Esophagus muscularis mucosa (tissue), 4 donors: Measurements from ENCODE around the gene RETREG1. TPM values are rescaled to one million over a fixed set of nuclear protein-coding genes. Genes with fewer than 3 reads are reported as not detected.

Experiments
- DNase-seq: peaks from one replicate; pipeline ENCODE4 v3.0.0-alpha.2; 2017; ENCODE audit errors: extremely low spot score
- H3K27ac ChIP-seq, 4 donors: fragments of 200-600 bp; sonication (generic); replicated peaks in 1 of 4; 1 replicate in 3 of 4; 2 replicates in 1 of 4; pipeline ENCODE4 v1.5.1; 2016 to 2019; ENCODE audit warnings: mild to moderate bottlenecking in 1 of 4
- H3K27me3 ChIP-seq, 4 donors: fragments of 200-600 bp; sonication (generic); one replicate each; pipeline versions ENCODE4 v1.5.1 to v1.6.0; 2016 to 2019
- H3K36me3 ChIP-seq, 4 donors: fragments of 200-600 bp; sonication (generic); one replicate each; pipeline ENCODE4 v1.5.1; 2016 to 2019
- H3K4me1 ChIP-seq, 4 donors: fragments of 200-600 bp; sonication (generic); one replicate each; pipeline ENCODE4 v1.5.1; 2016 to 2019
- H3K4me3 ChIP-seq, 4 donors: fragments of 200-600 bp; sonication (generic); 1 replicate in 2 of 4; 2 replicates in 2 of 4; pipeline ENCODE4 v1.5.1; 2016 to 2019; ENCODE audit warnings: mild to moderate bottlenecking in 4 of 4, moderate library complexity in 1 of 4
- H3K9me3 ChIP-seq, 4 donors: fragments of 200-600 bp; sonication (generic); 1 replicate in 3 of 4; 2 replicates in 1 of 4; pipeline ENCODE4 v1.5.1; 2016 to 2019
- EP300 ChIP-seq: sonication (generic); formaldehyde crosslinking; IDR thresholded peaks from one replicate; pipeline ENCODE4 v1.6.1; 2017; ENCODE audit warnings: antibody characterized with exemption
- POLR2A ChIP-seq: fragments of 450-650 bp; IDR thresholded peaks from one replicate; pipeline ENCODE4 v1.6.1; 2017; ENCODE audit warnings: antibody characterized with exemption, moderate library complexity, mild to moderate bottlenecking, low read depth
- POLR2AphosphoS5 ChIP-seq, 2 donors: sonication (generic); formaldehyde crosslinking; IDR thresholded peaks; one replicate each; pipeline ENCODE4 v1.6.1; 2017; ENCODE audit warnings: antibody characterized with exemption in 2 of 2
- WGBS: methylation state at CpG from one replicate; pipeline ENCODE4 v1.1.5; 2018; 5-methylcytosine and 5-hydroxymethylcytosine counted together
- intact Hi-C: fragments of 100-400 bp; cut with DNase I; formaldehyde crosslinking; loops from one replicate; pipeline ENCODE4 v1.15.1; 2023
- total RNA-seq, 4 donors: library from RNA; depleted of rRNA; stranded (reverse); fragments of >200 nt; gene quantifications; one replicate each; pipeline versions ENCODE4 v1.1.0 to v1.2.1, GENCODE V29; 2016
- TF ChIP-seq, protein P1 (sequence below), 3 experiments: fragments of 200-600 bp in 2 of 3; fragments of 450-650 bp in 1 of 3; sonication (generic) in 2 of 3; IDR thresholded peaks; one replicate each; pipeline ENCODE4 v1.5.1; 2017 to 2019; ENCODE audit warnings: antibody characterized with exemption in 3 of 3, mild to moderate bottlenecking in 2 of 3, moderate library complexity in 1 of 3

RETREG1 gene
- total RNA-seq, 4 donors from 2014 or later = 7.5 to 13.0 (median 10.3) TPM

DNA sequence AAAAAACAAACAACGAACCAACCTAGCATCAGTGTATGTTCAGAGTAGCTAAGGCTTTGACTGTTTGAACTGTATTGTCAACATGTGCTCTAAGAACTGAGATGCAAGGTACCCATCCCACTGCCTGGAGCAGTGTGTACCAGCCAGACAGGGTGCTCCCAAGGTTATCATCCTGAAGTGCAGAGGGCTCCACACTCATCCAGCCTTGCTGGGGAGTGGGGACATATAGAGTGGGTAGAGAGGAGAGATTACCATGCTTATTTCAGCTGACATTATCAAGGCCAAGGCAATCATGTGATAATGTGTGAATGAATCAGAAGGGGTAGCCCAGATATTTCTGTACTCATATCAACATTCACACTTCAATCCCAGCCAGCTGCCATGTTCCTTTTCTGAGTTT is 82.5 kb downstream of the RETREG1 start:
- H3K27ac ChIP-seq = no peak overlapping the region
- H3K4me3 ChIP-seq = no peak overlapping the region
- no peaks in the 10 kb centered on the region for H3K9me3 ChIP-seq
- no peaks in the 10 kb centered on the region for H3K36me3 ChIP-seq
- H3K4me1 ChIP-seq = peaks cover 8 to 32% (median 10%) of the 10 kb centered on the region in 4 donors
- TF ChIP-seq POLR2AphosphoS5 (IDR thresholded peaks at IDR 0.05) (no peak), POLR2A (no peak), EP300 (no peak)
- TF ChIP-seq, protein P1, sequence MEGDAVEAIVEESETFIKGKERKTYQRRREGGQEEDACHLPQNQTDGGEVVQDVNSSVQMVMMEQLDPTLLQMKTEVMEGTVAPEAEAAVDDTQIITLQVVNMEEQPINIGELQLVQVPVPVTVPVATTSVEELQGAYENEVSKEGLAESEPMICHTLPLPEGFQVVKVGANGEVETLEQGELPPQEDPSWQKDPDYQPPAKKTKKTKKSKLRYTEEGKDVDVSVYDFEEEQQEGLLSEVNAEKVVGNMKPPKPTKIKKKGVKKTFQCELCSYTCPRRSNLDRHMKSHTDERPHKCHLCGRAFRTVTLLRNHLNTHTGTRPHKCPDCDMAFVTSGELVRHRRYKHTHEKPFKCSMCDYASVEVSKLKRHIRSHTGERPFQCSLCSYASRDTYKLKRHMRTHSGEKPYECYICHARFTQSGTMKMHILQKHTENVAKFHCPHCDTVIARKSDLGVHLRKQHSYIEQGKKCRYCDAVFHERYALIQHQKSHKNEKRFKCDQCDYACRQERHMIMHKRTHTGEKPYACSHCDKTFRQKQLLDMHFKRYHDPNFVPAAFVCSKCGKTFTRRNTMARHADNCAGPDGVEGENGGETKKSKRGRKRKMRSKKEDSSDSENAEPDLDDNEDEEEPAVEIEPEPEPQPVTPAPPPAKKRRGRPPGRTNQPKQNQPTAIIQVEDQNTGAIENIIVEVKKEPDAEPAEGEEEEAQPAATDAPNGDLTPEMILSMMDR (IDR thresholded peaks at IDR 0.05) = no peak
- no peaks in the 10 kb centered on the region for H3K27me3 ChIP-seq
- WGBS = 100% methylated on average over 1 of the region's 1 CpG
- intact Hi-C loops = no loop called here
- DNase-seq = no peak

DNA sequence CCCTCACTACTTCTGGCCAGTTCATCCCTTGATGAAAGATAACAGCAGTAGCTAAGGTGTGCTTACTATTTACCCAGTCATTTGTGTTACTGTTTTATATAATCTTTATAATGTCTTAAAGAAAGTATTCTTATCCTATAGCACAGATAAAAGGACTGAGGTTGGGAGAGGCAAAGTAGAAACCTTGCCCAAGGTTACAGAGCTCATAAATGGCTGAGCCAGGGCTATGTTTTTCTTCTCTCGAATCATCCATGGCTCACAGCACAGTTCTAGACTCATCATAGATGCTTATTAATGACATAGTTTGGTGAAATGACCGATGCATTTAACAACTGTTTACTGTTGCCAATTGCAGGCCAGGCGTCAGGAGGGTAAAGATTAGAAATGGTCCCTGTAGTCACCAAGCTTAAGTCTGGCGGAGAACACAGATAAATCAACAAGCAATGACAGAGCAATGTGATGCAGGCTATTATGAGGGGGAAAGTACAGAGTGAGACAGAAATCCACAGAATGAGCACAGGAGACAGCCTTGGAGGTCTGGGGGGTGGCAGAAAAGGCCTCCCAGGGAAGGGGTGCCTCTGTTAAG is 85.6 kb downstream of the RETREG1 start:
- WGBS = 82% methylated on average over 4 of the region's 4 CpGs
- Histone ChIP-seq H3K9me3 (no peaks in the 10 kb centered on the region), H3K27me3 (no peaks in the 10 kb centered on the region), H3K36me3 (no peaks in the 10 kb centered on the region), H3K4me3 (no peak overlapping the region), H3K27ac (no peak overlapping the region), H3K4me1 (peaks cover 0 to 16% (median 0%) of the 10 kb centered on the region in 4 donors)
- TF ChIP-seq POLR2AphosphoS5 (IDR thresholded peaks at IDR 0.05) (no peak), EP300 (no peak), POLR2A (no peak)
- TF ChIP-seq, protein P1 (IDR thresholded peaks at IDR 0.05) = no peak
- intact Hi-C loops = no loop called here
- DNase-seq = no peak

DNA sequence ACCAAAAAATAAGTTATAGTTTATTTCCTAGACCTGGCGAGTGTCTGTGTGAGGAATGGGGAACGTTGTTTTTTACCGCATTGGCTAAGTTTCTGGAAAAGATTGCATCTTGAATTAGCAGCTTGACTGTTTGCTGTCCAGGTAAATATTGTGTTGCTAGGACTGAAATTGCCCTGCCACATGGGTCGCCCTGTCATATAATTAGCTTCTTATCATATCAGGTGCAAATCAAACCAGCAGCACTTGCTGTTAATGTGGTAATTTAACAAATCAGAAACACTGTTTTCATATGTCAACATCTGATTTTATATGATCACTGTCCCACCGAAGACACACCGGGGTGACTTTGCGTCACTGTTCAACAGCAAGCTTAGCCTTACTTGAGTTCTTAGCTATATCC is 87.5 kb downstream of the RETREG1 start:
- Histone ChIP-seq H3K4me1 (peaks cover 6 to 11% (median 6%) of the 10 kb centered on the region in 4 donors), H3K4me3 (no peak overlapping the region), H3K9me3 (no peaks in the 10 kb centered on the region), H3K36me3 (no peaks in the 10 kb centered on the region), H3K27me3 (no peaks in the 10 kb centered on the region), H3K27ac (no peak overlapping the region)
- TF ChIP-seq EP300 = no peak
- TF ChIP-seq POLR2A = no peak
- TF ChIP-seq, protein P1 (IDR thresholded peaks at IDR 0.05) = no peak
- no peak for TF ChIP-seq POLR2AphosphoS5 (IDR thresholded peaks at IDR 0.05)
- 86% methylated on average over 7 of the region's 7 CpGs for WGBS
- no peak for DNase-seq
- intact Hi-C loops = no loop called here

- 77% methylated on average over 7 of the region's 7 CpGs for WGBS
- Histone ChIP-seq H3K36me3 (no peaks in the 10 kb centered on the region), H3K9me3 (no peaks in the 10 kb centered on the region), H3K4me3 (no peak overlapping the region), H3K4me1 (peaks cover 6 to 10% (median 8%) of the 10 kb centered on the region in 4 donors), H3K27ac (no peak overlapping the region), H3K27me3 (no peaks in the 10 kb centered on the region)
- intact Hi-C loops = no loop called here
- TF ChIP-seq POLR2A (no peak), POLR2AphosphoS5 (IDR thresholded peaks at IDR 0.05) (no peak), EP300 (no peak)
- TF ChIP-seq, protein P1 (IDR thresholded peaks at IDR 0.05) = no peak
- DNase-seq = no peak
These were observed 88.3 kb downstream of the RETREG1 start for GRCh38 chr5:16528382-16529110.
